ENCODE results near the gene CD7. TPM values are rescaled to one million over a fixed set of nuclear protein-coding genes. Genes with fewer than 3 reads are reported as not detected.

CD7 gene
- total RNA-seq, 4 donors from 2014 or later = 0.44 to 2.2 (median 1.8) TPM; not detected in 1

DNA sequence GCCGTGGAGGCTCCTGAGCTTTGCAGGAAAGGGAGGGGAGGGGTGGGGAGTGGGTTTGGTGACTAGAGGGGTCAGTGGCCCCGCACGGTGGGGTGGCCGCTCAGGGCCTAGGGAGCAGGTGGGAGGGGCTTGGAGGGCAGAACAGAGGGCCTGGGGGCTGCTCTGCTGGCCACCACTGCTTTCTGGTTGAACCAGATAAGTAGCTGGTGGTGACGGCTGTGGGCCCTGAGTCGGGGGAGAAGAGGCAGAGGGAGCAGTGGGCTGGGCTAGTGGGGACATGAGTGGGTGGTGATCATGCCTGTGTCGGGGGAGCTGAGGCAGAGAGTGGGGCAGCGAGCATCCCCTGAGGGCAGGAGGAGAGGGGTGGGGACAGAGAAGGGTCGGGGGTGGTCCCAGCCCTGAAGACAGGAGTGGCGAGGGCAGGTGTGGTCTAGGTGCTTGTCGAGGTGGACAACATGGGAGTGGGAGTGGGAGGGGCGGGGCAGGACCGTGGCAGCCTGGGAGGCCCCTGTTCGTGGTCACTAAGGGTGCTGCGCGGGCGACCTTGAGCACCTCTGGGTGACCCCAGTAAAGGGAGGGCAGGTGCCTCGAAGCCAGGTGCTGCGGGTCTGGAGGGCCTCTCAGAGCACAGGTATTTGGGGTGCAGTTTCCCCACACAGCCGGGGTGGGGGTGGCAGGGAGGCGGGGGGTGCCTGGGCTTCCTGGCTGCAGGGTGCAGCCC lies 6.3 kb upstream of the CD7 start:
- TF ChIP-seq, protein P1, sequence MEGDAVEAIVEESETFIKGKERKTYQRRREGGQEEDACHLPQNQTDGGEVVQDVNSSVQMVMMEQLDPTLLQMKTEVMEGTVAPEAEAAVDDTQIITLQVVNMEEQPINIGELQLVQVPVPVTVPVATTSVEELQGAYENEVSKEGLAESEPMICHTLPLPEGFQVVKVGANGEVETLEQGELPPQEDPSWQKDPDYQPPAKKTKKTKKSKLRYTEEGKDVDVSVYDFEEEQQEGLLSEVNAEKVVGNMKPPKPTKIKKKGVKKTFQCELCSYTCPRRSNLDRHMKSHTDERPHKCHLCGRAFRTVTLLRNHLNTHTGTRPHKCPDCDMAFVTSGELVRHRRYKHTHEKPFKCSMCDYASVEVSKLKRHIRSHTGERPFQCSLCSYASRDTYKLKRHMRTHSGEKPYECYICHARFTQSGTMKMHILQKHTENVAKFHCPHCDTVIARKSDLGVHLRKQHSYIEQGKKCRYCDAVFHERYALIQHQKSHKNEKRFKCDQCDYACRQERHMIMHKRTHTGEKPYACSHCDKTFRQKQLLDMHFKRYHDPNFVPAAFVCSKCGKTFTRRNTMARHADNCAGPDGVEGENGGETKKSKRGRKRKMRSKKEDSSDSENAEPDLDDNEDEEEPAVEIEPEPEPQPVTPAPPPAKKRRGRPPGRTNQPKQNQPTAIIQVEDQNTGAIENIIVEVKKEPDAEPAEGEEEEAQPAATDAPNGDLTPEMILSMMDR (IDR thresholded peaks at IDR 0.05; ENCODE audit: low read depth) = no peak

DNA sequence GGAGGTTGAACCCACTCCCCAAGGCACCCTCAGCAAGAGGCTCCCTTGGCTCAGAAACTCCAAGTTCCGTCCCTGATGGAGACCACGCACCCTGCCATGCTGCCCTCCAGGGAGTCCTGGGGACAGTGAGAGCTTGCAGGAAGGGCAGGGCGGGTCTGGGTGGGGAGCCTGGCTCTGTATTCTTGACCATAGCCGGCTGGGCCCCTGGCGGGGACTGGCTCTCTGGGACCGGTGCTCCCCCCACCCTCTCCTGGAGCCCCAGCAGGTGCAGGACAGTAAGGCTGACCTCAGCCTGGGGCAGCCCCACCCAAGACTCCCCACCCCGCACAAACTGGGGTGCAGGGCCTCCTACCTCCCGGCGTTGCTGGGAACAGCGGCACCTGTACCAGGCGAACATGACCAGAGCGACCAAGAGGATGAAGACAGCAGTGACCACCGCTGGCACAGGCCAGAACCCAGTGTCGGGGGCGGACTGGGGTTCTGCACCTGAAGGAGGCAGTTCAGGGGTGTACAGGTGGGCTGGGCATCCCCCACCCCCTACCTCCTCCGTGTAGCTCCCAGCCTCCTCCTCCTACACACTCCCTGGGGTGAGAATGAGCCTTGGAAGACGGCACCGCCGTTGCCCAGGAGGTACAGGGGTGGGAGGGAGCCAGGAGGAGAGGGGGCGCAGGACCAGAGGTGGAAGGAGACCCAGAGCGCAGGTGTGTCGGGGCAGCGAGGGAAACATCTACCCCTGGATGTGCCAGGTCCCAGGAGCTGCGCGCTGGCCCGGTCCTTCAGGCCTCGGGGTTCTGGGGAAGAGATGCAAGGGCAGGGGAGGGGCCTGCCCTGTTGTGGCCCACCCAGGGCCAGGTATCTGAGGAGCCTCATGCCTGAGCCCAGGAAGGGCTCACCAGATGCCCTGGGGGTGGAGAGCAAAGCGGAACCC lies 5.4 kb upstream of the CD7 start:
- TF ChIP-seq, protein P1 (IDR thresholded peaks at IDR 0.05; ENCODE audit: low read depth) = no peak

DNA sequence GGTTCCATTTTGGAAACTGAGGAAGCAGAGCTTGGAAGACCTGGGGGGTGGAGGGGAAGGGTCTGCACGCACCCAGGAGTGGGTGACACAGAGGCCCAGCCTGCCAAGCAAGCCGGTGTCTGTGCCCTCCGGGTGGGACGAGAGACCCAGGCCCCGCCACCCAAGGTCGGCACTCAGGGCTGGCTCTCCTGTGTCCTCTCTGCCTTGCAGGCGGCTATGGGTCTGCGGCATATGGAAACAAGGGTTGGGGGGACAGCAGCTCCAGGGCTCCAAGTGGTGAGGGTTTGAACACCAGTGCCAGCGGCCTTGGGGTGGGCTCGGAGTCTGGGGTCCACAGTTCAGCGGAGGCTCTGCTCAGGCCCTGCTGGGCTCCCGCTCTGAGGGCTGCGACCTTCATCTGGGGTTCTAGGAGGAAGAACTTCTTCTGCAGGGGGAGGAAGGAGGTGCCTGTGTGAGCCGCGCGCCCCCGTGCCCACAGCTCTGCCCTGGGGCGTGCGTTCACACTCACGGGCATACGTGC lies 4.6 kb upstream of the CD7 start:
- TF ChIP-seq, protein P1 (IDR thresholded peaks at IDR 0.05; ENCODE audit: low read depth) = no peak

DNA sequence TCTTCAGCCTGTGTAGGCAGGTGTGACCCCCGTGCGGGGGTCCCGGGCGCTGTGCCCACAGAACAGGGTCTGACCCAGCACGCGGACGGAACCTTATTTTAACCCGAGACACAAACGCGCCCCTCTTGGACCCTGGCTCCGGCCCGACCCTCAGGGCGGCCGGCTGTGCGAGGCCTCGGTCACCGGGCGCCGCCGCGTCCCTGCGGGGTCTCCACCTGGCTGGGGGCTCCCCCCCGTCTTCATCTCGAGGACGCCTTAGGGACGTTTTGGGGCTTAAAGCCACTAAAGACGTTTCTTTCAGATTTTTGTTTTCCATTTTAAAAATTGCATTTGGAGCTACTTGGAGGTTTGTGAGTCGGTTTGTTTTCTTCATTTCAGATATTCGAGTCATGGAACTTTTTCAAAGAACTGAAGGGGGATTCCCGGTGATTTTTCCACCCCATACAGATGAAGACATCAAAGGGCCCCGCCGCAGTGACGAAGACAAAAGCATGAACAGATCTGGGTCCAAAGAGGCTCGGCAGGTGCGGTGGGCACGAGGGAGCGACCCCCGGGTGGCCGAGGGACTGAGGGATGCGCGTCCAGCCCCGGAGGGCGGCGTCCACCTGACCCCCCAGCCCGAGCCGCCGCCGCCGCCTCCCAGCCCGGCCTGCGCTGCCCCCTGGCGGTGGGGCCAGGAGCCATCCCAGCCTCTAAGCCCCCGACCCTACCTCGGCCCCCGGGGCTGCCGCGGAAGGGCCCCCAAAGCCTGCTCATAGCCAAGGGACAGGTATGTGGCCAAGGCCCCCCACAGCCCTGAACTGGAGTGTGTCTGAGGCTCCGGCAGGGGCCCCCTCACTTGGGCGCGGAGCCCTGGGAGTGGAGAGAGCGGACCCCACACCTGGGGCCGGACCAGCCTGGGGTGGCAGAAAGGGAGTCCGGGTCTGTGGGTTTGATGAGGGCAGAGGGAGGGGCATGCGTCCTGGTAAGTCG lies 3.8 kb upstream of the CD7 start:
- TF ChIP-seq, protein P1 (IDR thresholded peaks at IDR 0.05; ENCODE audit: low read depth) = no peak

DNA sequence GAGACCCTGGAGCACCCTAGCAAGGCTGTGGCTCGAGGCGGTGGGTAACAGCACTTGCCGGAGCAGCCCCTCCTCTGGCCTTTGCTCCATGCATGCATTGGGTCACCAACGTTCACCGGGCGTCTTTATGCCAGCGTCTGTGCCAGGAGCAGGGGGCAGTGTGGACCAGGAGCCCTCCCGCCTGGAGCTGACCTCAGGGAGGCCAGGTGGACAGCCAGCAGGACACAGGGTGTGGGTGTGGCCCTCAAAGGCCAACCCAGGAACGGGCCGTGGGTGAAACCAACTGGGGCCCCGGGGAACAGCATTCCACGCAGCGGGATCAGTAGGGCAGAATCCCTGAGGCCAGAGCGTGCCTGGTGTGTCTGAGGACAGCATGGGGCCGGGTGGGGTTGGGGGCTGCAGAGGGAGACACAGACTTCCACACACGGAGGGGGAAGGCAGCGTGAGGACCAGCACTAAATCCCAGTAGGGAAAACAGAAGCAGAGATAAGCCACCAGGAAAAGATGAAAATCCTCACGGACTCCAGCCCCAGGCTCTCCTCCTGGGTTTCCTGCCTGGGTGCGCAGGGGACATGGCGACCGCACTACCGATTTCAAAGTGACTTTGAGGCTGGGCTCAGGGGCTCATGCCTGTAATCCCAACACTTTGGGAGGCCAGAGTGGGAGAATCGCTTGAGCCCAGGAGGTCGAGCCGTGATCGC lies 2.9 kb upstream of the CD7 start:
- TF ChIP-seq, protein P1 (IDR thresholded peaks at IDR 0.05; ENCODE audit: low read depth) = no peak

DNA sequence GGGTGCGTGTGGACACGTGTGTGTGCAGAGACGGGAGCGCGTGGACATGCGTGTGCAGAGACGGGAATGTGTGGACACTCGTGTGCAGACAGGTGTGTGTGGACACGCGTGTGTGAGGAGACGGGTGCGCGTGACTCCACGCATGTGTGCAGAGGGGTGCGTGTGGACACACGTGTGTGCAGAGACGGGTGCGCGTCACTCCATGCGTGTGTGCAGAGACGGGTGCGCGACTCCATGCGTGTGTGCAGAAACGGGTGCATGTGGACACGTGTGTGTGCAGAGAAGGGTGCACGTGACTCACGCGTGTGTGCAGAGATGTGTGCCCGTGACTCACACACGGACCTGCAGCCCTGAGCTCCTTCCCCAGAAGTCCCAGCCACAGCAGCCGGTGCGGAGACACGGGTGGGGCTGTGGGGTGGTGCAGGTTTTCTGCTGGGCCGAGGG lies 2.2 kb upstream of the CD7 start:
- TF ChIP-seq, protein P1 (IDR thresholded peaks at IDR 0.05; ENCODE audit: low read depth) = no peak

Data from subcutaneous adipose tissue (tissue), 4 donors.